Mesodermal cell (in vitro differentiated cells): Measurements from ENCODE around the gene MAPK8IP2.
"Not testable (repeated sequence)": the region's sequence is repeated elsewhere in the genome, so short reads cannot be mapped to it uniquely, and the experiment has no call there.

Source experiments
- H3K27ac ChIP-seq: 2 replicates; pipeline ENCODE4 v1.7.0; 2013; ENCODE audit warnings: mild to moderate bottlenecking, low read depth, low read length, moderate library complexity; ENCODE audit not compliant: severe bottlenecking
- H3K36me3 ChIP-seq: 2 replicates; pipeline ENCODE4 v1.7.1; 2013; ENCODE audit warnings: mild to moderate bottlenecking, low read length, moderate library complexity; ENCODE audit not compliant: control insufficient read depth, insufficient read depth
- H3K4me1 ChIP-seq: one replicate; pipeline ENCODE4 v1.7.1; 2013; ENCODE audit warnings: mild to moderate bottlenecking, low read length; ENCODE audit not compliant: insufficient read depth, control insufficient read depth, poor library complexity, severe bottlenecking
- H3K4me3 ChIP-seq: 2 replicates; pipeline ENCODE4 v1.7.0; 2013; ENCODE audit warnings: low read length, control low read depth, mild to moderate bottlenecking; ENCODE audit not compliant: insufficient read depth, poor library complexity, severe bottlenecking; ENCODE audit errors: extremely low read depth
- H3K9me3 ChIP-seq: 2 replicates; pipeline ENCODE4 v1.7.1; 2013; ENCODE audit warnings: mild to moderate bottlenecking, low read length, moderate library complexity; ENCODE audit not compliant: control insufficient read depth
- WGBS, 2 experiments: methylation state at CpG; one replicate each; pipeline ENCODE4 v1.1.5; 2013; ENCODE audit warnings: missing lambda C conversion rate in 2 of 2; ENCODE audit not compliant: insufficient coverage in 2 of 2; 5-methylcytosine and 5-hydroxymethylcytosine counted together

Gene MAPK8IP2

DNA sequence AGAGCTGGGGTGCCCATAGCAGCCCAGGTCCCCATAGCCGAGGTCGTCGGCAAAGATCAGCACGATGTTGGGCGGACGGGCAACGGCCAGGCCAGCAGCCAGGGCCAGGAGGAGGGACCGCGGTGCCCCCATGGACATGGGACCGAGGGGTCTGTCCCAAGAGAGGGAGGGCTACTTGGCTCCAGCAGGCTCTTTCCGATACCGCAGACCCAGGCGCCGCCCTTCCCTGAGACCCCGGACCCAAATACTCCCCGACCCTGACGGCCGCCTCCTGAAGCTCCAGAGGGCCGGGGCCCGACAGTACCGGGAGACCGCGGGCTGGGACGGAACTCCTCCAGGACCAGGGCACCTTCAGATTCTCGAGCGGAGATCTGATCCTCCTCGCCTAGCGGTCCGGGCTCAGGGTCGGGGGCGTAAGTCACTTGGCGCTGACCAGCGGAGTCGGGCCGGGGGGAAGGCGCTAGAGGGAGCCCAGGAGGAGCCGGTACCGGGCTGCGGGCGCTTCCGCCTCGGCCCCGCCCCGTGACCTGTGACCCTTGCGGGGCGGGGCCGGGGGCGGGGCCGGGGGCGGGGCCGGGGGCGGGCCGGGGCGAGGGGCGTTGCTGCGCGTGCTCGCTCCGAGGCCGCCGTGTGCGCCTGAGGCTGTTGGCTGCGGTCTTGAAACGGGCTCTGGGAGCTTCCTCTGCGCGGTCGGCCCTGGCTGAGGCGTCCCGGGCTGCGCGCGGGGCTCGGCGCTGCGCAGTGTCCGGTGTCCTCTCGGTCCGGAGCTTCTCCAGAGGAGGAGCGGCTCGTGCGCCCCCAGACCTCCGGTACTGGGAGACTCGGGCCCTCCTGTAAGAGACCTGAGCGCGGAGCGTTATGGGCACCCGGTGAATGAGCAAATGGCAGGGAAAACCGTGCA is 27.3 kb downstream of the MAPK8IP2 start, which contains the start of gene ARSA:
Gene ARSA (minus strand): TSS at position 511 of the 901 bp plus-strand sequence. CDS start 373 bp downstream, at position 138.
- Histone ChIP-seq H3K36me3 (peaks cover 7% of the 10 kb centered on the region), H3K4me3 (peak within 1 kb of the TSS; percentile 76), H3K9me3 (no peaks in the 10 kb centered on the region), H3K4me1 (peaks cover 8% of the 10 kb centered on the region), H3K27ac (no peak within 1 kb of the TSS)
- WGBS, 2 experiments, result 1% methylated on average over 60 to 67 of the region's 88 CpGs

DNA sequence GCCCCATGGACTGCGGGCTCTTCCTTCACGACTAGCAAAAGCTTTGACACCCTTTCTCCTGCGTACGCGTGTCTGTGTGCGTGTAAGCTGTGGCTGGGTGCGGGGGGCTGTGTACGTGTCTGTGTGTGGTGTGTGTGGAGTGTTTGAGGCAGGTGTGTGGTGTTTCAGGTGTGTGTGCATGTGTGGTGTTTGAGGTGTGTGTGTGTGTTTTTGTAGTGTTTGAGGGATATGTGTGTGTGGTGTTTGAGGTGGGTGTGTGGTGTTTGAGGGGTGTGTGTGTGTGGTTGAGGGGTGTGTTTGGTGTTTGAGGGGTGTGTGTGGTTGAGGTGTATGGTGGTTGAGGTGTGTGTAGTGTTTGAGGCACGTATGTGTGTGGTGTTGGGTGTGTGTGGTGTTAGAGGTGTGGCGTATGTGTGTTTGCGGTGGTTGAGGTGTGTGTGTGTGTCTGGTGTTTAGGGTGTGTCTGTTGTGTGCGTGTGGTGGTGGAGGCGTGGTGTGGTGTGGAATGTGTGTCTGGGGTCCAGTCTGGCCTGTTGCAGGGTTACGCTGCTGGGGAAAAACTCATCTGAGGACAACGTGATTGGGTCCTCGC is 28.0 kb downstream of the MAPK8IP2 start:
- Histone ChIP-seq H3K9me3 (no peaks in the 10 kb centered on the region), H3K4me3 (peak overlapping the region; percentile 76), H3K27ac (no peak overlapping the region), H3K36me3 (peaks cover 7% of the 10 kb centered on the region), H3K4me1 (peaks cover 8% of the 10 kb centered on the region)
- WGBS, 2 experiments, result 71 to 72% methylated on average over 11 of the region's 16 CpGs

DNA sequence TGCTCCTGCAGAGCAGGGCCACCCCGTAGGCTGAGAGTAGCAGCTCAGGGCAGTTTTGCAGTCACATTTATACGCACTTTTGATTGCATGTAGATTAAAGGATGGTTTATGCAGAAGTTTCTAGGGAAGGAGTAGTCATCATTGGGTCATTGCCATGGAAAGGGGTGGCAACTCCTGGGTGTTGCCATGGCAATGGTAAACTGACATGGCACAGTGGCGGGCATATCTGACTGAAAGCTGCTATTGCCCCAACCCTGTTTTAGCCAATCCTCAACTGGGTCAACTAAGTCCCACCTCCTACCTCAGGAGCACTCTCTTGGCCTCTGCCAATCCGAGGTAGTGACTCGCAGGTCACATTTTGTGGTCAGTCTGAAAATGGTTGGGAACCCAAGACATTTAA is 29.8 kb downstream of the MAPK8IP2 start:
- H3K9me3 ChIP-seq, result no peaks in the 10 kb centered on the region
- no peak overlapping the region for H3K27ac ChIP-seq
- peaks cover 8% of the 10 kb centered on the region for H3K4me1 ChIP-seq
- H3K4me3 ChIP-seq, result no peak overlapping the region
- WGBS, 2 experiments, result 91 to 92% methylated on average over 2 to 5 of the region's 5 CpGs
- H3K36me3 ChIP-seq, result peaks cover 5% of the 10 kb centered on the region

DNA sequence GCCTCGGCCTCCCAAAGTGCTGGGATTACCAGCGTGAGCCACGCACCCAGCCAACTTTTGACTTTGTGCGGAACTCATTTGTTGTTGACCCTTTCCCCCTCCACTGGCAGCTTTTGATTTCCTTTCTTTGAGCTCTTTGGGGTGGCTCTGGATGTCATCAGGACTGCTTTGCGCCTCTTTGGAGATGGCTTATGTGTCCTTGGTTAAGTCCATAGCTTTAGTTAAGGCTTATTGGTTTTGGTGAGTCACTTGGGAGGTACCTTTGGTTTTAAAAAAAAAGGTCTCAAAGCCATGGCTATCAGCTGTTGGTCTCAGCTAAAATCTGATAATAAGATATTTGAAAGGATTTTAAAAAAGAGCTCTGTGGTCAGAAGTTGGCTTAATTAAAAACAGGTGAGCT is 32.5 kb downstream of the MAPK8IP2 start:
- WGBS, 2 experiments, result 98% methylated on average over 4 of the region's 5 CpGs
- H3K27ac ChIP-seq, result no peak overlapping the region
- H3K9me3 ChIP-seq, result no peaks in the 10 kb centered on the region
- H3K4me3 ChIP-seq, result no peak overlapping the region
- peaks cover 5% of the 10 kb centered on the region for H3K4me1 ChIP-seq
- H3K36me3 ChIP-seq, result no peaks in the 10 kb centered on the region

DNA sequence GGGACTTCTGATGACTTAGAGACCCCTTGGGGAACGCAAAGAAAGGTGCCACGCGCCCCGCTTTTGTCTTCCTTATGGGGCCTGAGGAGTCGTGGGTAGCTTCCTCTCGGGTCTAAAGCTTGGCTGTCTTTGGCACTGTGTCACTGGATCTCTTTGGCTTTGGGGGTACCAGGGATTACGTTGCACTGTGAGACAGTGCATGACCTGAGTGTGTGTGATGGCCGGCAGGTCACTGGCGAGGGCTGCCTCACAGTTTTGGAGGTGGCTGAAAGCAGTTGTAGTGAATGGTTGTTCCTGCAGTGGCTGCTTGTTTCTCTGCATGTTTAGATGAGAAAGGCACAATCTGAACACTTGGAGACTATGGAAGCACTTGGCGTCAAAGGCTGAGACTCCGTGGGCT is 33.2 kb downstream of the MAPK8IP2 start:
- 88 to 95% methylated on average over 9 to 11 of the region's 11 CpGs for WGBS, 2 experiments
- peaks cover 1% of the 10 kb centered on the region for H3K4me1 ChIP-seq
- H3K9me3 ChIP-seq, result no peaks in the 10 kb centered on the region
- H3K36me3 ChIP-seq, result no peaks in the 10 kb centered on the region
- no peak overlapping the region for H3K4me3 ChIP-seq
- H3K27ac ChIP-seq, result no peak overlapping the region

DNA sequence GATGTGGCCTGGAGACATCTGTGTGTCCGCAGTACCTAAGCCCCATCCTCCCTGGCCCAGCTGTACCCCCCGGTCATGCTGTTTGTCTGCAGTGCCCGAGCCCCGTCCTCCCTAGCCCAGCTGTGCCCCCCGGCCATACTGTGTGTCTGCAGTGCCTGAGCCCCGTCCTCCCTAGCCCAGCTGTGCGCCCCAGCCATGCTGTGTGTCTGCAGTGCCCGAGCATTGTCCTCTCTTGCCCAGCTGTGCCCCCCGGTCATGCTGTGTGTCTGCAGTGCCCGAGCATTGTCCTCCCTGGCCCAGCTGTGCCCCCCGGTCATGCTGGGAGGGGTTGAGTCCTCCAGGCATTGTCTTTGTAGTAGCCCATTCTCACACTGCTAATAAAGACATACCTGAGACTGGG is 35.0 kb downstream of the MAPK8IP2 start:
- H3K4me1 ChIP-seq, result no peaks in the 10 kb centered on the region
- H3K27ac ChIP-seq, result no peak overlapping the region
- H3K36me3 ChIP-seq, result no peaks in the 10 kb centered on the region
- H3K9me3 ChIP-seq, result no peaks in the 10 kb centered on the region
- no peak overlapping the region for H3K4me3 ChIP-seq
- WGBS, 2 experiments, result 89 to 92% methylated on average over 8 to 10 of the region's 11 CpGs

DNA sequence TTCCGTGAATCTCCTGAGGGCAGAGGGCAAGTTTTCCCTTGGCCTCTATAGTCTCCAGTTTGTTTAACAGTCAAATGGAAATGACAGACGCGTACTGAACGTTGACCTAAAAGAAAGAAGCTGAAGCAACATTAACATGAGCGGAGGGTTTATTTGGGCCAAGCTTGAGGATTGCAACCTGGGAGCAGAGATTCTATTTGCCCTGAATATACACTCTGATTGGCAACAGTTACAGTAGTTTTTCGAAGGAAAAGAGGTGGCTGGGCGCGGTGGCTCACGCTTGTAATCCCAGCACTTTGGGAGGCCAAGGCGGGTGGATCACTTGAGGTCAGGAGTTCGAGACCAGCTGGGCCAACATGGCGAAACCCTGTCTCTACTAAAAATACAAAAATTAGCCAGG is 39.7 kb downstream of the MAPK8IP2 start:
- not testable (repeated sequence) for H3K9me3 ChIP-seq, H3K4me3 ChIP-seq, H3K27ac ChIP-seq, H3K36me3 ChIP-seq
- peaks cover 12% of the 10 kb centered on the region for H3K4me1 ChIP-seq
- WGBS, 2 experiments, result 93 to 97% methylated on average over 8 to 10 of the region's 12 CpGs

DNA sequence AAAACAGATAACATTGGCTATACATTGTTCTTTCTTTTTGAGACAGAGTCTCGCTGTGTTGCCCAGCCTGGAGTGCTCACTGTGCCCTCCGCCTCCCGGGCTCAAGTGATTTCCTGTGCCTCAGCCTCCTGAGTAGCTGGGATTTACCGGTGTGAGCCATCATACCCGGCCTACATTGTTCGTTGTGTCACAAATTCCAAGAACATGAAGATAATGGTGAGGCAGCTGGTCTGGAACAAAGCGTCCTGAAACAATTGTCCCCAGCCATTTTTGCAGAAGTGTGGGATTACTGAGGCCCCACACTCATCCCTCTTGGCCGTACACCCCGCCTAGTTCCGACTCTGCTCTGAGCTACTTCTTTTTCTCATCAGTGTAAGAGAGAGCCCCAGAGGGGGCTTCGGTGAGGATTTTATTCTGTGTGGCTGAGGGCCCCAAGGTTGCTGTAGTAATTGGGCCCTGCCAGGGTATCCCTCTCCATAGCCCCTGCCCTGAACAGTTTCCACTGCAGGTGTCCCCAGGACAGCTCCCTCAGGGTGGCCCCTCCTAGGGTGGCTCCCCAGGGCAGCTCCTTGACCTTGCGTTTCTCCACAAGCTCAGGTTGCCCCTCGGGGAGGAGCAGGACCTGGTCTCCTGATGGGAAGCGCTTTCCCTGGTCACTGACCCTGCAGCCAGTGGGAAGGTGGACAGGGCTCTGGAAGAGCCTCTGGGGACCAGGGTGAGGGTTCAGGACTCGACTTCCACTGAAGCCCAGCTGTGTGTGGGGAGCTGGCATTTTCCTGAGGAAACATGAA is 40.5 kb downstream of the MAPK8IP2 start:
- H3K4me3 ChIP-seq, result no peak overlapping the region
- WGBS, 2 experiments, result 89% methylated on average over 10 to 12 of the region's 15 CpGs
- peaks cover 12% of the 10 kb centered on the region for H3K4me1 ChIP-seq
- H3K27ac ChIP-seq, result no peak overlapping the region
- H3K9me3 ChIP-seq, result peaks cover 7% of the 10 kb centered on the region
- H3K36me3 ChIP-seq, result no peaks in the 10 kb centered on the region

DNA sequence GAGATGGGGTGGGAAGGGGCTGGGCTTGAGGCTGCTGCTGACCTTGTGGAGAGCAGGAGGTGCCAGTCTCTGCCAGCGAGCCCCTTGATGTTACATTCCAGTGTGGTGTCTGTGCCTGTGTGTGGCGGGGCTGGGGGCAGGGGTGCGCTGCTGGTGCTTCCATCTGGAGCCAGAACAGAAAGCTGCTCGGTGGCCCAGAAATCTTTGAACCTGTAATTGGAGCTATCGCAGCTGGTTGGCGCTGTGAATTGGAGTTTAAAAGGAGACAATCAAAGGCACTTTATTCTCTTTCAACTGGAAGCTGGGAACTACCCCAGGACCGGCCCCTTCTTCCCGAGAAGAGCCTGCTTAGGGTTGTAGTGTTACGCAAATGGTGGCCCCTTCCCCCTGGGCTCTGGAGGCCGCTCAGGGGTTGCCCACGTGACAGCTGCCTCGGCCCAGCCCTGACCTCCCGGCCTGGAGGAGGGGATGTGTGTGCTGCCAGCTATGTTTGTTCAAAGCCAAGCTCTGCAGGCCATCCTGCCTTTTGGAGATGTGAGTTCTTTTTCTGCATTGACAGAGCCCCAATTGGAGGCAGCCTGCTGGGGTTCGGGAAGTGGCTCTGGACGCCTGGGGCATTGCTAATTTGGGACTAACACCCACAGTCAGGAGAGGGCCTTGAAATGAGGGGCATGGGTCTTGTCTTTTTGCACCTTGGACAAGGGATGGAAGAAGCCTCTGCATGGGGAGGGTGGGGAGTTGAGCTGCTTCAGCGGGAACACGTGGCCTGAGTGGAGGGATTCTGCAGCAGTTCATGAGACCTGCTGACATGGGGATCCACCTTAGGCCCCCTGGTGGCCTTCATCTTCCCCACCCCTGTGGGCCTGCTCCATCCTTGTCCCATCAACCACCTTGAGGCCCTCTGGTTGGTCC is 41.4 kb downstream of the MAPK8IP2 start:
- peak overlapping the region; percentile 46 for H3K27ac ChIP-seq

More for the DNA sequence above, 41.4 kb downstream of the MAPK8IP2 start:
- WGBS, 2 experiments, result 19 to 40% methylated on average over 9 to 16 of the region's 17 CpGs
- Histone ChIP-seq H3K4me3 (no peak overlapping the region), H3K9me3 (peaks cover 9% of the 10 kb centered on the region), H3K4me1 (peaks cover 12% of the 10 kb centered on the region), H3K36me3 (no peaks in the 10 kb centered on the region)
